OCI-LY7 (cell line): ENCODE measurements around the gene ASPHD2. TPM values are rescaled to one million over a fixed set of nuclear protein-coding genes. Genes with fewer than 3 reads are reported as not detected.

Experiments used
- BruUV-seq: library from RNA; stranded (reverse); fragments of 400-500 nt; replicated peaks from 2 replicates; lab custom pipeline; 2021; lab: Mats Ljungman, UMichigan
- CTCF ChIA-PET: fragments of 300-600 bp; sonication (Branson Sonifier 250); formaldehyde crosslinking; loops from one replicate; lab custom pipeline; 2022; ENCODE audit warnings: antibody characterized with exemption; ENCODE audit not compliant: unreplicated experiment; lab: Charles Lee
- POLR2A ChIA-PET: fragments of 300-600 bp; sonication (Branson Sonifier 250); formaldehyde crosslinking; loops from one replicate; lab custom pipeline; 2022; ENCODE audit warnings: antibody characterized with exemption; lab: Charles Lee
- DNase-seq: peaks from one replicate; pipeline ENCODE4 v3.0.0-alpha.2; 2015; ENCODE audit warnings: low spot score
- H2AFZ ChIP-seq: fragments of 200-600 bp; sonication (generic), shearing (Covaris generic); 2 replicates; pipeline ENCODE4 v1.6.1; 2014; ENCODE audit warnings: mild to moderate bottlenecking, antibody characterized with exemption, low read length, moderate library complexity
- H3K27ac ChIP-seq: fragments of 200-600 bp; sonication (generic); 2 replicates; pipeline ENCODE4 v1.5.1; 2014; ENCODE audit warnings: mixed run types, low read depth, mild to moderate bottlenecking, moderate library complexity, low read length, inconsistent platforms; ENCODE audit not compliant: poor library complexity, severe bottlenecking
- H3K36me3 ChIP-seq: fragments of 200-600 bp; sonication (generic); 2 replicates; pipeline ENCODE4 v1.6.1; 2014; ENCODE audit warnings: mild to moderate bottlenecking, antibody characterized with exemption, low read length, moderate library complexity, mixed read lengths; ENCODE audit not compliant: insufficient read depth
- H3K4me1 ChIP-seq: fragments of 200-600 bp; sonication (generic); 2 replicates; pipeline ENCODE4 v1.5.1; 2014; ENCODE audit warnings: mild to moderate bottlenecking, low read length; ENCODE audit not compliant: insufficient read depth, poor library complexity, severe bottlenecking
- H3K4me2 ChIP-seq: fragments of 200-600 bp; sonication (generic); 2 replicates; pipeline ENCODE4 v1.6.1; 2014; ENCODE audit warnings: mild to moderate bottlenecking, low read length
- H3K4me3 ChIP-seq: fragments of 200-600 bp; sonication (generic); 2 replicates; pipeline ENCODE4 v1.5.1; 2014; ENCODE audit warnings: mild to moderate bottlenecking, low read depth, low read length; ENCODE audit not compliant: poor library complexity, severe bottlenecking
- H3K79me2 ChIP-seq: fragments of 200-600 bp; sonication (generic); 2 replicates; pipeline ENCODE4 v1.6.1; 2016; ENCODE audit warnings: low read depth, mild to moderate bottlenecking, low read length, moderate library complexity, mixed read lengths; ENCODE audit not compliant: insufficient read depth
- H3K9me2 ChIP-seq: fragments of 200-600 bp; sonication (generic); 2 replicates; pipeline ENCODE4 v1.6.1; 2016; ENCODE audit warnings: mild to moderate bottlenecking, low read length, mixed read lengths; ENCODE audit not compliant: insufficient read depth
- H3K9me3 ChIP-seq: fragments of 200-600 bp; sonication (generic); 2 replicates; pipeline ENCODE4 v1.6.1; 2014; ENCODE audit warnings: mild to moderate bottlenecking, mixed run types, low read length, mixed read lengths
- H4K20me1 ChIP-seq: fragments of 200-600 bp; sonication (generic); 2 replicates; pipeline ENCODE4 v1.6.1; 2014; ENCODE audit warnings: mild to moderate bottlenecking, antibody characterized with exemption, low read length, moderate library complexity, mixed read lengths; ENCODE audit not compliant: insufficient read depth
- CTCF ChIP-seq: fragments of 200-600 bp; sonication (generic); conservative IDR thresholded peaks from 2 replicates; pipeline ENCODE4 v1.5.1; 2014; ENCODE audit warnings: mild to moderate bottlenecking, antibody characterized with exemption, low read length, moderate library complexity, mixed read lengths
- EZH2phosphoT487 ChIP-seq: fragments of 200-600 bp; sonication (generic); IDR thresholded peaks from 2 replicates; pipeline ENCODE4 v1.6.1; 2018; ENCODE audit warnings: low read depth, borderline replicate concordance, mild to moderate bottlenecking, mixed run types, antibody characterized with exemption, low read length, moderate library complexity, mixed read lengths
- intact Hi-C: fragments of 100-400 bp; cut with micrococcal nuclease; formaldehyde crosslinking; loops from one replicate; pipeline ENCODE4 v1.10.0; 2022; ENCODE audit not compliant: unreplicated experiment
- total RNA-seq, 2 experiments: library from RNA; depleted of rRNA in 1 of 2; stranded (reverse); fragments of >200 nt in 1 of 2; shearing (Covaris generic) in 1 of 2; gene quantifications; 2 replicates each; pipeline ENCODE4 v1.2.3, GENCODE V29; 2014 to 2022

ASPHD2 gene
- total RNA-seq, 2 experiments from 2014 or later, result 5.5 to 6.5 TPM

GRCh38 chr22:26477341-26477731, 48.3 kb downstream of the ASPHD2 start:
- intact Hi-C loops, result no loop called here
- Histone ChIP-seq H2AFZ (no peak overlapping the region), H3K4me3 (peak overlapping the region; percentile 86), H3K9me3 (no peaks in the 10 kb centered on the region), H3K27ac (peak overlapping the region; percentile 18), H3K79me2 (peaks cover 83% of the 10 kb centered on the region), H3K9me2 (no peaks in the 10 kb centered on the region), H4K20me1 (0 out of 2 replicates have a peak, but pooled peaks cover 3% of the 10 kb centered on the region), H3K36me3 (peaks cover 66% of the 10 kb centered on the region), H3K4me2 (peak overlapping the region; percentile 85), H3K4me1 (peaks cover 68% of the 10 kb centered on the region)
- TF ChIP-seq CTCF (no peak), EZH2phosphoT487 (no peak)
- BruUV-seq, result no TSS peak
- DNase-seq, result no peak
- POLR2A ChIA-PET, result interaction anchor here (5.2 kb wide), 1 partner anchor 196 kb away, joined by 21 read pairs; no protein-coding TSS in a partner anchor
- CTCF ChIA-PET, result no interaction called here

GRCh38 chr22:26479043-26479791, 50.2 kb downstream of the ASPHD2 start:
- H3K79me2 ChIP-seq, result peaks cover 91% of the 10 kb centered on the region
- H3K27ac ChIP-seq, result peak overlapping the region; percentile 95
- POLR2A ChIA-PET, result interaction anchor here (0.5 to 5.2 kb wide), 8 partner anchors 12 to 194 kb away, joined by 3 to 21 read pairs (median 4); no protein-coding TSS in a partner anchor
- CTCF ChIA-PET, result interaction anchor here (0.8 kb wide), 1 partner anchor 195 kb away, joined by 3 read pairs; no protein-coding TSS in a partner anchor
- H3K9me3 ChIP-seq, result no peaks in the 10 kb centered on the region
- peaks cover 74% of the 10 kb centered on the region for H3K4me1 ChIP-seq
- H3K9me2 ChIP-seq, result no peaks in the 10 kb centered on the region
- peaks cover 47% of the 10 kb centered on the region for H3K36me3 ChIP-seq
- intact Hi-C loops, result no loop called here
- TF ChIP-seq EZH2phosphoT487 (no peak), CTCF (peak; percentile 63)
- H2AFZ ChIP-seq, result peak overlapping the region; percentile 21; the same call in 1 of the 2 replicates
- H4K20me1 ChIP-seq, result 0 out of 2 replicates have a peak, but pooled peaks cover under 1% of the 10 kb centered on the region
- TSS peak; percentile 34 for BruUV-seq
- H3K4me3 ChIP-seq, result peak overlapping the region; percentile 86
- H3K4me2 ChIP-seq, result peak overlapping the region; percentile 85
- peak; percentile 83 for DNase-seq
